H1 (cell line): Measurements from ENCODE around the gene ENO4. TPM values are rescaled to one million over a fixed set of nuclear protein-coding genes. Genes with fewer than 3 reads are reported as not detected.

Source experiments
- CTCF ChIP-seq, 3 experiments: IDR thresholded peaks; 1 replicate in 2 of 3; 2 replicates in 1 of 3; pipeline versions ENCODE4 v1.5.1 to v1.6.1; 2011; ENCODE audit warnings: low read length in 3 of 3, mild to moderate bottlenecking in 3 of 3, inconsistent platforms in 2 of 3, low read depth in 1 of 3, moderate library complexity in 1 of 3; ENCODE audit not compliant: insufficient read depth in 1 of 3; ENCODE audit errors: control extremely low read depth in 1 of 3
- polyA plus RNA-seq, 7 experiments: library from polyadenylated mRNA; depleted of rRNA in 3 of 7; stranded (reverse) in 5 of 7; unstranded in 2 of 7; fragments of >200 nt in 5 of 7; fragments of 200-250 nt in 2 of 7; gene quantifications; 1 replicate in 5 of 7; 2 replicates in 1 of 7; 4 replicates in 1 of 7; pipeline versions ENCODE4 v1.2.1 to v1.2.3, GENCODE V29; 2011 to 2013; ENCODE audit warnings: missing spikeins in 2 of 7, mixed read lengths in 2 of 7
- total RNA-seq: library from RNA; stranded (reverse); fragmentation: NEBNext Ultra II Directional; extraction: Animal tissue kit (Norgen Biotek cat#: 25700); gene quantifications from 2 replicates; pipeline ENCODE4 v1.2.1, GENCODE V29; 2021

The ENO4 gene
- total and polyA plus RNA-seq, 2 of the 8 experiments (the other 6 are each of a cell fraction or from before 2014, with no cell fraction given): 0.77 TPM; not detected in 1

DNA sequence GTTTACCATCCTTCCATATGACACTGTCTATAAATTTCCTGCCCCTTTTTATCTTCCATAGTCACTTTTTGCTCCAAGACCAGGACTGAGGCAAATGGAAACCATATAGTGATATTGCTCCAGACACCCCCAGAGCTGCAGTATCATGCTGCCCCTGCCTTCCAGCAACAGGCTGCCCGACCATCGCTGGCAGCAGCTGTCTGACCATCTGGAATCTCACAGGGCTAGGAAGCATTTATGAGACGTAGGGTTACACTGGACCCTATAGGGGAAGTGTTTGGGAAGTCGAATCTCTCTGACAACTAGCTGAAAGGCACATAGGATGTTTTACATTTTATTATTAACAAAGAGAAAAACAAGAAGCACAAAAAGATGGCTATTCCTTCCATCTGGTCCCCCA, 19.4 kb downstream of the ENO4 start (continued):
- TF ChIP-seq CTCF (IDR thresholded peaks at IDR 0.05; ENCODE audit: control extremely low read depth in 1 of 3, insufficient read depth in 1 of 3, low read depth in 1 of 3, low read length in 3 of 3): no peak
